Measurements from ENCODE around the gene C22orf31.
"Not testable (repeated sequence)": the region's sequence is repeated elsewhere in the genome, so short reads cannot be mapped to it uniquely, and the experiment has no call there.

Gene C22orf31

GRCh38 chr22:29053048-29053702, 8.5 kb downstream of the C22orf31 start:
- DNase-seq: no peak

- DNase-seq: no peak
Measured at GRCh38 chr22:29050457-29050856, 11.2 kb downstream of the C22orf31 start.

GRCh38 chr22:29049655-29050263, 11.9 kb downstream of the C22orf31 start:
- DNase-seq: no peak

- no peak for DNase-seq
Measured at GRCh38 chr22:29048822-29049654, 12.6 kb downstream of the C22orf31 start.

- DNase-seq: no peak
Measured at GRCh38 chr22:29044657-29045176, 16.9 kb downstream of the C22orf31 start.

- DNase-seq: no peak
Measured at GRCh38 chr22:29043906-29044575, 17.6 kb downstream of the C22orf31 start.

- no peak for DNase-seq
Measured at GRCh38 chr22:29041408-29041807, 20.2 kb downstream of the C22orf31 start.

GRCh38 chr22:29040385-29041275, 21.0 kb downstream of the C22orf31 start:
- DNase-seq: peak; percentile 67

- DNase-seq: not testable (repeated sequence)
Measured at GRCh38 chr22:29039684-29040083, 21.9 kb downstream of the C22orf31 start.

- no peak for DNase-seq
Measured at GRCh38 chr22:29039148-29039547, 22.5 kb downstream of the C22orf31 start.

GRCh38 chr22:29037340-29037932, 24.2 kb downstream of the C22orf31 start:
- DNase-seq: peak; percentile 35

GRCh38 chr22:29032584-29032983, 29.0 kb downstream of the C22orf31 start:
- peak; percentile 68 for DNase-seq

GRCh38 chr22:29032014-29032475, 29.6 kb downstream of the C22orf31 start:
- peak; percentile 38 for DNase-seq

- DNase-seq: peak; percentile 68
Measured at GRCh38 chr22:29031227-29032011, 30.2 kb downstream of the C22orf31 start.

- peak; percentile 78 for DNase-seq
Measured at GRCh38 chr22:29030618-29031226, 30.9 kb downstream of the C22orf31 start.

GRCh38 chr22:29030016-29030617, 31.5 kb downstream of the C22orf31 start:
- DNase-seq: peak; percentile 21

GRCh38 chr22:29029202-29030000, 32.2 kb downstream of the C22orf31 start:
- DNase-seq: no peak

GRCh38 chr22:29028468-29028867, 33.2 kb downstream of the C22orf31 start:
- DNase-seq: no peak

- DNase-seq: no peak
Measured at GRCh38 chr22:29026579-29026978, 35.1 kb downstream of the C22orf31 start.

Measured in DMS53 (cell line).